ENCODE results near the gene SEMA3A. TPM values are rescaled to one million over a fixed set of nuclear protein-coding genes. Genes with fewer than 3 reads are reported as not detected.

The SEMA3A gene
- total RNA-seq, 1 experiment from 2014 or later: 43.3 TPM

- ChIA-PET CTCF (no interaction called here), POLR2A (no interaction called here)
- DNase-seq (ENCODE audit: low read depth, low spot score) (no peak), ATAC-seq (peak; percentile 63; the same call in 1 of the 2 replicates)
- BruUV-seq (replicated peaks): no TSS peak
- intact Hi-C loops (cut with micrococcal nuclease; ENCODE audit: unreplicated experiment): no loop called here
- no peak overlapping the region for H3K27ac ChIP-seq (ENCODE audit: low read length)
- H3K9me3 ChIP-seq (ENCODE audit: control insufficient read depth, insufficient read depth, low read depth, low read length): no peaks in the 10 kb centered on the region
- in situ Hi-C loops (cut with HindIII; ENCODE audit: low pct_unique_long_range_greater_than_20kb, low sequenced_read_pairs): no loop called here
- H3K4me1 ChIP-seq (ENCODE audit: control insufficient read depth, insufficient read depth, low read length): no peaks in the 10 kb centered on the region
- H3K27me3 ChIP-seq (ENCODE audit: control insufficient read depth, insufficient read depth, low read length): no peaks in the 10 kb centered on the region
- no peaks in the 10 kb centered on the region for H3K36me3 ChIP-seq (ENCODE audit: control insufficient read depth, insufficient read depth, low read length)
- TF ChIP-seq POLR2AphosphoS5 (IDR thresholded peaks at IDR 0.05; ENCODE audit: low read depth, low read length) (no peak), TCF7L2 (IDR thresholded peaks at IDR 0.05; ENCODE audit: low read depth, low read length) (no peak), REST (IDR thresholded peaks at IDR 0.05; ENCODE audit: insufficient read depth in 1 of 2, low read depth in 2 of 2, low read length in 1 of 2) (no peak), SIN3A (IDR thresholded peaks at IDR 0.05; ENCODE audit: borderline replicate concordance, insufficient read depth, low read depth, low read length) (no peak), CTCF (IDR thresholded peaks at IDR 0.05) (no peak)
- no peak overlapping the region for H3K4me3 ChIP-seq (ENCODE audit: low read depth in 2 of 2, low read length in 2 of 2)
Observed at GRCh38 chr7:84237533-84238173, 43.1 kb upstream of the SEMA3A start.

GRCh38 chr7:84236398-84236797 lies 41.8 kb upstream of the SEMA3A start:
- intact Hi-C loops (cut with micrococcal nuclease; ENCODE audit: unreplicated experiment): no loop called here
- Histone ChIP-seq H3K27me3 (ENCODE audit: control insufficient read depth, insufficient read depth, low read length) (no peaks in the 10 kb centered on the region), H3K9me3 (ENCODE audit: control insufficient read depth, insufficient read depth, low read depth, low read length) (no peaks in the 10 kb centered on the region), H3K27ac (ENCODE audit: low read length) (no peak overlapping the region), H3K4me1 (ENCODE audit: control insufficient read depth, insufficient read depth, low read length) (no peaks in the 10 kb centered on the region), H3K4me3 (ENCODE audit: low read depth in 2 of 2, low read length in 2 of 2) (no peak overlapping the region), H3K36me3 (ENCODE audit: control insufficient read depth, insufficient read depth, low read length) (no peaks in the 10 kb centered on the region)
- TF ChIP-seq SIN3A (IDR thresholded peaks at IDR 0.05; ENCODE audit: borderline replicate concordance, insufficient read depth, low read depth, low read length): no peak
- TF ChIP-seq TCF7L2 (IDR thresholded peaks at IDR 0.05; ENCODE audit: low read depth, low read length): no peak
- no peak for TF ChIP-seq CTCF (IDR thresholded peaks at IDR 0.05)
- TF ChIP-seq REST (IDR thresholded peaks at IDR 0.05; ENCODE audit: insufficient read depth in 1 of 2, low read depth in 2 of 2, low read length in 1 of 2): no peak
- no peak for TF ChIP-seq POLR2AphosphoS5 (IDR thresholded peaks at IDR 0.05; ENCODE audit: low read depth, low read length)
- ChIA-PET CTCF (no interaction called here), POLR2A (no interaction called here)
- ATAC-seq: no peak
- in situ Hi-C loops (cut with HindIII; ENCODE audit: low pct_unique_long_range_greater_than_20kb, low sequenced_read_pairs): no loop called here
- DNase-seq (ENCODE audit: low read depth, low spot score): no peak
- BruUV-seq (replicated peaks): no TSS peak

Measured in Panc1 (cell line).